ENCODE data around the gene LPP. TPM values are rescaled to one million over a fixed set of nuclear protein-coding genes. Genes with fewer than 3 reads are reported as not detected.
A peak's percentile ranks its signal among the peaks of the same experiment; 100 is the strongest.

Gene LPP
- total and polyA plus RNA-seq, 8 donors: 4.9 to 84.4 (median 45.9) TPM

- no peaks in the 10 kb centered on the region for H3K9me3 ChIP-seq
- FAIRE-seq (no peak), ATAC-seq (no peak), DNase-seq (no peak)
- H3K4me1 ChIP-seq: peaks cover 12 to 18% (median 15%) of the 10 kb centered on the region in 3 donors
- no peaks in the 10 kb centered on the region for H3K27me3 ChIP-seq
- no peak overlapping the region for H3K4me3 ChIP-seq
- intact Hi-C loops (cut with DNase I): no loop called here
- H3K27ac ChIP-seq: no peak overlapping the region
- 92 to 97% methylated on average over 1 of the region's 1 CpG for WGBS, 2 donors
- H3K36me3 ChIP-seq: no peaks in the 10 kb centered on the region
- TF ChIP-seq, protein P1, sequence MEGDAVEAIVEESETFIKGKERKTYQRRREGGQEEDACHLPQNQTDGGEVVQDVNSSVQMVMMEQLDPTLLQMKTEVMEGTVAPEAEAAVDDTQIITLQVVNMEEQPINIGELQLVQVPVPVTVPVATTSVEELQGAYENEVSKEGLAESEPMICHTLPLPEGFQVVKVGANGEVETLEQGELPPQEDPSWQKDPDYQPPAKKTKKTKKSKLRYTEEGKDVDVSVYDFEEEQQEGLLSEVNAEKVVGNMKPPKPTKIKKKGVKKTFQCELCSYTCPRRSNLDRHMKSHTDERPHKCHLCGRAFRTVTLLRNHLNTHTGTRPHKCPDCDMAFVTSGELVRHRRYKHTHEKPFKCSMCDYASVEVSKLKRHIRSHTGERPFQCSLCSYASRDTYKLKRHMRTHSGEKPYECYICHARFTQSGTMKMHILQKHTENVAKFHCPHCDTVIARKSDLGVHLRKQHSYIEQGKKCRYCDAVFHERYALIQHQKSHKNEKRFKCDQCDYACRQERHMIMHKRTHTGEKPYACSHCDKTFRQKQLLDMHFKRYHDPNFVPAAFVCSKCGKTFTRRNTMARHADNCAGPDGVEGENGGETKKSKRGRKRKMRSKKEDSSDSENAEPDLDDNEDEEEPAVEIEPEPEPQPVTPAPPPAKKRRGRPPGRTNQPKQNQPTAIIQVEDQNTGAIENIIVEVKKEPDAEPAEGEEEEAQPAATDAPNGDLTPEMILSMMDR (IDR thresholded peaks at IDR 0.05): no peak
Measured at GRCh38 chr3:188353426-188353825, 199.5 kb downstream of the LPP start.

GRCh38 chr3:188358787-188359493 is 205.0 kb downstream of the LPP start:
- intact Hi-C loops (cut with DNase I): no loop called here
- 88 to 93% methylated on average over 10 of the region's 10 CpGs for WGBS, 2 donors
- DNase-seq (no peak), ATAC-seq (no peak), FAIRE-seq (no peak)
- Histone ChIP-seq H3K4me1 (peaks cover 0 to 7% (median 5%) of the 10 kb centered on the region in 3 donors), H3K27me3 (no peaks in the 10 kb centered on the region), H3K36me3 (no peaks in the 10 kb centered on the region), H3K27ac (no peak overlapping the region), H3K9me3 (no peaks in the 10 kb centered on the region), H3K4me3 (no peak overlapping the region)
- TF ChIP-seq, protein P1 (IDR thresholded peaks at IDR 0.05): no peak

DNA sequence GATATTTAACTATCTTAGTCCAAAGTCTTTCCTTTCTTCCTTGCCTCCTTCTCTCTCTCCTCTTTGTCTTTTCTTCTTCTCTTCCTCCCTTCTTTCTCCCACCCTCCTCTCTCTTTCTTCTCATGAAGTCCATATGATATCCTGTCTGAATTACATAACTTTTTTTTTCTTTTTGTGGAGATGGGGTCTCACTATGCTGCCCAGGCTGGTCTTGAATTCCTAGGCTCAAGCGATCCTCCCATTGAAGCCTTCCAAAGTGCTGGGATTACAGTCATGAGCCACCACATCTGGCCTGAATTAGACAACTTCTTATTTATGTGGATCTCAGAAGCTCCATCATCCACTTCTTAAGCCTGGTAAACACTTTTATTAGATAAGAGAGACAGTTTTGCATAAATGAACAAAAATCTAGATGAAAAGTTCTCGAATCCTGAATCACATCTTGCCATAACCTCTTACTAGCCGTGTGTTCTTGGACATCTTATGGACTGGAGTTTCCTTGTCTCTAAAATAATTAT is 206.5 kb downstream of the LPP start:
- no peak for ATAC-seq
- TF ChIP-seq, protein P1 (IDR thresholded peaks at IDR 0.05): no peak
- Histone ChIP-seq H3K36me3 (no peaks in the 10 kb centered on the region), H3K9me3 (no peaks in the 10 kb centered on the region), H3K27me3 (no peaks in the 10 kb centered on the region), H3K27ac (no peak overlapping the region), H3K4me3 (no peak overlapping the region), H3K4me1 (peaks cover 5 to 18% (median 7%) of the 10 kb centered on the region in 3 donors)
- 95 to 97% methylated on average over 3 of the region's 3 CpGs for WGBS, 2 donors
- FAIRE-seq: no peak
- intact Hi-C loops (cut with DNase I): no loop called here
- no peak for DNase-seq

- H3K4me1 ChIP-seq: peaks cover 11 to 21% (median 20%) of the 10 kb centered on the region in 3 donors
- intact Hi-C loops (cut with DNase I): no loop called here
- no peak for DNase-seq
- no peak for FAIRE-seq
- no peaks in the 10 kb centered on the region for H3K36me3 ChIP-seq
- H3K27me3 ChIP-seq: no peaks in the 10 kb centered on the region
- 97% methylated on average over 7 of the region's 7 CpGs for WGBS, 2 donors
- no peak for ATAC-seq
- peak overlapping the region in 2 of 4 donors; percentile 25 to 27 for H3K27ac ChIP-seq
- TF ChIP-seq, protein P1 (IDR thresholded peaks at IDR 0.05): no peak
- no peak overlapping the region for H3K4me3 ChIP-seq
- H3K9me3 ChIP-seq: no peaks in the 10 kb centered on the region
Measured at GRCh38 chr3:188361888-188362287, 207.9 kb downstream of the LPP start.

DNA sequence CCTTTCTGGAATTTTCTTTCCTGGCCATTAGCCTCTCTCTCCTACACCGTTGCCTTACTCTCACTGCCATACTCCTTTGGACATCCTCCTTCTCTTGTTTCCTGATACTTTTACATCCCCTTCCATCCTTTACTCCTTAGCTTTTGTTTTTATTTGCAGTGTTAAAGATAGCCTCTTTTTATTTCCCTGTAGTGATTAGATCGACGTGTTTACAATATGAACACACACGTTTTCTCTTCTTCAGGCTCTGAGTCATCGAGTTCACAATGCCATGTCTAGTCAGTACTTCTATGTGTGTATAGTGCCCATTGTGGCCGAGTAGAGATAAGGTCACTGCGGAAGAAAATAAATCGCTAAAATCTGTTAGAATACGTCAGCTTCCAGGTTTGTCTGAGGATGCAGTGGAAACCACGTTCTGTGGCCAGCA is 208.5 kb downstream of the LPP start:
- peaks cover 11 to 25% (median 21%) of the 10 kb centered on the region in 3 donors for H3K4me1 ChIP-seq
- WGBS, 2 donors: 27 to 31% methylated on average over 10 of the region's 10 CpGs
- ATAC-seq (peak; percentile 69 to 82 (median 75)), FAIRE-seq (no peak), DNase-seq (no peak)
- H3K36me3 ChIP-seq: no peaks in the 10 kb centered on the region
- peak overlapping the region in 2 of 4 donors; percentile 25 to 27 for H3K27ac ChIP-seq
- H3K4me3 ChIP-seq: no peak overlapping the region
- TF ChIP-seq, protein P1 (IDR thresholded peaks at IDR 0.05): no peak
- no peaks in the 10 kb centered on the region for H3K9me3 ChIP-seq
- no peaks in the 10 kb centered on the region for H3K27me3 ChIP-seq
- intact Hi-C loops (cut with DNase I): no loop called here
